Parathyroid adenoma (tissue), 2 donors: ENCODE results near the gene AGBL1.

ENCODE experiments used
- H2AFZ ChIP-seq: fragments of 300-600 bp; sonication (generic); one replicate; pipeline ENCODE4 v1.7.0; 2017; ENCODE audit warnings: antibody characterized with exemption, mild to moderate bottlenecking
- H3K27ac ChIP-seq: fragments of 300-600 bp; sonication (generic); one replicate; pipeline ENCODE4 v1.7.0; 2017
- H3K27me3 ChIP-seq: fragments of 300-600 bp; sonication (generic); one replicate; pipeline ENCODE4 v1.7.0; 2017; ENCODE audit warnings: low read length; ENCODE audit not compliant: control insufficient read depth, insufficient read depth
- H3K36me3 ChIP-seq: fragments of 300-600 bp; sonication (generic); one replicate; pipeline ENCODE4 v1.7.0; 2017; ENCODE audit warnings: low read length; ENCODE audit not compliant: control insufficient read depth, insufficient read depth
- H3K4me1 ChIP-seq: fragments of 300-600 bp; sonication (generic); one replicate; pipeline ENCODE4 v1.7.0; 2017; ENCODE audit warnings: control low read depth
- H3K4me2 ChIP-seq: fragments of 300-600 bp; sonication (generic); one replicate; pipeline ENCODE4 v1.7.0; 2017; ENCODE audit warnings: low read length
- H3K4me3 ChIP-seq: fragments of 300-600 bp; sonication (generic); one replicate; pipeline ENCODE4 v1.7.0; 2017; ENCODE audit warnings: low read depth, low read length
- H3K79me2 ChIP-seq: fragments of 300-600 bp; sonication (generic); one replicate; pipeline ENCODE4 v1.7.0; 2017; ENCODE audit warnings: control low read depth
- H3K9ac ChIP-seq: fragments of 300-600 bp; sonication (generic); one replicate; pipeline ENCODE4 v1.7.0; 2017; ENCODE audit warnings: mild to moderate bottlenecking
- H3K9me3 ChIP-seq: fragments of 300-600 bp; sonication (generic); one replicate; pipeline ENCODE4 v1.7.0; 2017; ENCODE audit warnings: low read length; ENCODE audit not compliant: control insufficient read depth
- TF ChIP-seq, protein P1 (sequence below): fragments of 300-600 bp; sonication (generic); IDR thresholded peaks from one replicate; pipeline ENCODE4 v1.7.0; 2017; ENCODE audit warnings: antibody characterized with exemption, mild to moderate bottlenecking
- donor health status: primary hyperparathyroidism.

AGBL1 gene

DNA sequence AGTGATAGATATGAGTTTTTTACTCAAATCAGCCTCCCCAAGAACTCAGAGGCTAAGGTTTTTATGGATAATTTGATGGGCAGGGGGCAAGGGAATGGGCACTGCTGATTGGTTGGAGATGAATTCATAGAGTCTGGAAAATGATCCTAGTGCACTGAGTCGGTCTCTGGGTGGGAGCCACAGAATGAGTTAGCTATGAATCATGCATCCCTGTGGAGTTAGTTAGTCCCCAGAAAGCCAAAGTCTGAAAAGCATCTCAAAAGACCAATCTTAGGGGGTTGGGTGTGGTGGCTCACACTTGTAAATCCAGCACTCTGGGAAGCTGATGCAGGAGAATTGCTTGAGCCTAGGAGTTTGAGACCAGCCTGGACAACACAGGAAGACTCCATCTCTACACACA is 516.1 kb downstream of the AGBL1 start:
- Histone ChIP-seq H3K4me2 (no peak overlapping the region), H2AFZ (no peak overlapping the region), H3K9me3 (no peaks in the 10 kb centered on the region), H3K36me3 (no peaks in the 10 kb centered on the region), H3K79me2 (no peaks in the 10 kb centered on the region), H3K4me1 (no peaks in the 10 kb centered on the region), H3K27me3 (no peaks in the 10 kb centered on the region), H3K4me3 (no peak overlapping the region), H3K9ac (no peak overlapping the region), H3K27ac (no peak overlapping the region)
- TF ChIP-seq, protein P1, sequence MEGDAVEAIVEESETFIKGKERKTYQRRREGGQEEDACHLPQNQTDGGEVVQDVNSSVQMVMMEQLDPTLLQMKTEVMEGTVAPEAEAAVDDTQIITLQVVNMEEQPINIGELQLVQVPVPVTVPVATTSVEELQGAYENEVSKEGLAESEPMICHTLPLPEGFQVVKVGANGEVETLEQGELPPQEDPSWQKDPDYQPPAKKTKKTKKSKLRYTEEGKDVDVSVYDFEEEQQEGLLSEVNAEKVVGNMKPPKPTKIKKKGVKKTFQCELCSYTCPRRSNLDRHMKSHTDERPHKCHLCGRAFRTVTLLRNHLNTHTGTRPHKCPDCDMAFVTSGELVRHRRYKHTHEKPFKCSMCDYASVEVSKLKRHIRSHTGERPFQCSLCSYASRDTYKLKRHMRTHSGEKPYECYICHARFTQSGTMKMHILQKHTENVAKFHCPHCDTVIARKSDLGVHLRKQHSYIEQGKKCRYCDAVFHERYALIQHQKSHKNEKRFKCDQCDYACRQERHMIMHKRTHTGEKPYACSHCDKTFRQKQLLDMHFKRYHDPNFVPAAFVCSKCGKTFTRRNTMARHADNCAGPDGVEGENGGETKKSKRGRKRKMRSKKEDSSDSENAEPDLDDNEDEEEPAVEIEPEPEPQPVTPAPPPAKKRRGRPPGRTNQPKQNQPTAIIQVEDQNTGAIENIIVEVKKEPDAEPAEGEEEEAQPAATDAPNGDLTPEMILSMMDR = no peak

DNA sequence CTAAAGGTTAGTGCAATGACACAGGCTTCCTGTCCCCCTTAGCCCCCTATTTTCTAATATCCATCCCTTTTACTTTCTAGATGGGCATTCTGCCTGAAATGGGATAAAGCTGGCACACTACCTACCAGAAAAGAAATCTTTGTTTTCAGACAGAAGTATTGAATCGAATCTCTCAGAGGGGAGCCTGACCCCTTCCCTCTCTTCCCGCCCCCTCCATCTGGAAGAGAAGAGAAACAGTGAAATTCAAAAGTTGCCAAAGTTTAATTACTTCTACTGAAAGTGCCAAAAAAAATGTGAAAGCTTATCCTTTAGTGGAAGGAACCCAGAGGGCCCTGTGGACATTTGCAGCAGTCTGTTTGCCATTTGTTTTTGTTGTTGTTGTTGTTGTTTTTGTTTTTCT is 523.8 kb downstream of the AGBL1 start:
- Histone ChIP-seq H3K36me3 (no peaks in the 10 kb centered on the region), H3K79me2 (no peaks in the 10 kb centered on the region), H2AFZ (no peak overlapping the region), H3K9me3 (no peaks in the 10 kb centered on the region), H3K27ac (no peak overlapping the region), H3K4me3 (no peak overlapping the region), H3K9ac (no peak overlapping the region), H3K4me1 (no peaks in the 10 kb centered on the region), H3K27me3 (no peaks in the 10 kb centered on the region), H3K4me2 (no peak overlapping the region)
- TF ChIP-seq, protein P1 = no peak

DNA sequence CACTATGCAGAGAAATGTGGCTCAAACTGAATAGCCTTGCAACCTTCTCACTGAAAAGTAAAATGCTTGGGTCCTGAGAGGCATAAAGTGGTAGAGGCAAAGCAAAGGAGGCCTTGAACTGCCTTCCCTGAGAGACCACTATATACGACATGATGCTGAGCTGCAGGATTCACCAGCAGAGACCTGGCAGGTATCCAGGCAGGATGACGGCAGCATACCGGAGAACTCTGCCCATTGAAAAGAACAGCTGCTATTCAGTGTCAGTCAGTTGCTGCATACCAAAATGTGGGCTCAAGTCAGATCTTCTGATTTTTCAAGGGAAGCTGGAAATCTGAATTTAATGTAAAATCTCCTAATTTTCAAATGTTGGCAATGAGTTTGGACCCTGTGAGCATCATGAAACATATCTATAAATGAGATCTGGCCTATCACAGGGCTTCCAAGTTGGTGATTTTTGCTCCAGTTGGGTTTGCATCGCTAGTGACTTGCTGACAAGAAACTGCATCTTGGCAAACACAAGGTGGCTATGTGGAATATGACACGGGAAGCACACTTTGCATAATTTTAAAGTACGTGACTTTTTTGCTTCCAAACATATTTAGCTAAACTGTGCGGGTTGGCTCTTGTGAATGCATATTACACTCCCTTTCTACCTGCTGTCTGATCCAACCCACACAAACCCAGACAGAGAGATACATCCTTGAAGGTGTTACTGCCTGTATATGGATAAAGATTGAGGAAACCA is 529.0 kb downstream of the AGBL1 start:
- no peak overlapping the region for H3K27ac ChIP-seq
- H3K9me3 ChIP-seq = no peaks in the 10 kb centered on the region
- H3K4me1 ChIP-seq = no peaks in the 10 kb centered on the region
- H3K27me3 ChIP-seq = no peaks in the 10 kb centered on the region
- TF ChIP-seq, protein P1 = no peak
- no peaks in the 10 kb centered on the region for H3K79me2 ChIP-seq
- no peak overlapping the region for H2AFZ ChIP-seq
- no peak overlapping the region for H3K4me2 ChIP-seq
- H3K36me3 ChIP-seq = no peaks in the 10 kb centered on the region
- H3K4me3 ChIP-seq = no peak overlapping the region
- H3K9ac ChIP-seq = no peak overlapping the region

DNA sequence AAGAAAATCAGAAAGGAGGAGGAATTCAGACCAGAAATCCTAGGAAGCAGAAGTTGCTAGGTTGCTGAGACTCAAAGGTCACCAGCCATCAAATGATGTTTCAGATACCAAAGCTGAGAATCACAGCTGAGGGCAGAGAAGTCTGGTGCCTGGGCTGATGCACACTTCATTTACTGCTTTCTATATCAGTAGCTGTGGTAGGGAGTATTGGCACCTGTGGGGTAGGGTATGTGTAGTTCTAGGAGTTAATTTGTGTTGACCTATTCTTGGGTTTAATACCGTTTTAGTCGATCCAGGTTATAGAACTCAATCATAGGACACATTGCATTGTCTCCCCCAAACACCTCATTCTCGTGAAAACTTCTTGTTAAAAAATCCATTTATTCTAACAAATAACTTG is 529.6 kb downstream of the AGBL1 start:
- H3K36me3 ChIP-seq = no peaks in the 10 kb centered on the region
- H3K9ac ChIP-seq = no peak overlapping the region
- H3K27ac ChIP-seq = no peak overlapping the region
- no peaks in the 10 kb centered on the region for H3K4me1 ChIP-seq
- TF ChIP-seq, protein P1 = no peak
- no peak overlapping the region for H2AFZ ChIP-seq
- no peak overlapping the region for H3K4me3 ChIP-seq
- no peaks in the 10 kb centered on the region for H3K9me3 ChIP-seq
- H3K4me2 ChIP-seq = no peak overlapping the region
- no peaks in the 10 kb centered on the region for H3K27me3 ChIP-seq
- no peaks in the 10 kb centered on the region for H3K79me2 ChIP-seq

DNA sequence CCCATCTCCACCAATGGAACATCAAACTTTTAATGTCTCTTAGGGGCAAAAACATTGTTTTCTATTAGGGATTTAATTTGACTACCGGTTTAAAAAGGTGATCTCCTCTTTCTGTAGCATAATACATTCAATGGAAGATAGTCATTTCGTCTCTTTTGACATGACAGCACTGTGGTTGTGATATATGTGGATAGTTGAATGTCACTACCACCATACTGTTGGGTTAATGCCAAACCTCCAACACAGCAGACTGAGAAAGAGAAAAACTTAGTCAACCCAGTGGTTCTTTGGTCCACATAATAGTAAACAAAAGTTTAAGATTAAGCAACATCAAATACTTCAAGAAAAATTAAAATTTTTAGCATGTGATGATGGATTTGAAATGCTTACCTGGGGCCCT is 530.4 kb downstream of the AGBL1 start:
- Histone ChIP-seq H3K9me3 (no peaks in the 10 kb centered on the region), H3K36me3 (no peaks in the 10 kb centered on the region), H3K9ac (no peak overlapping the region), H3K4me3 (no peak overlapping the region), H3K4me1 (no peaks in the 10 kb centered on the region), H2AFZ (no peak overlapping the region), H3K79me2 (no peaks in the 10 kb centered on the region), H3K27me3 (no peaks in the 10 kb centered on the region), H3K4me2 (no peak overlapping the region), H3K27ac (no peak overlapping the region)
- TF ChIP-seq, protein P1 = no peak
